Measurements from ENCODE around the gene COL6A5. TPM values are rescaled to one million over a fixed set of nuclear protein-coding genes. Genes with fewer than 3 reads are reported as not detected.

Gene COL6A5
- total RNA-seq, 4 donors from 2014 or later: 0.04 to 0.84 (median 0.05) TPM; not detected in 1

DNA sequence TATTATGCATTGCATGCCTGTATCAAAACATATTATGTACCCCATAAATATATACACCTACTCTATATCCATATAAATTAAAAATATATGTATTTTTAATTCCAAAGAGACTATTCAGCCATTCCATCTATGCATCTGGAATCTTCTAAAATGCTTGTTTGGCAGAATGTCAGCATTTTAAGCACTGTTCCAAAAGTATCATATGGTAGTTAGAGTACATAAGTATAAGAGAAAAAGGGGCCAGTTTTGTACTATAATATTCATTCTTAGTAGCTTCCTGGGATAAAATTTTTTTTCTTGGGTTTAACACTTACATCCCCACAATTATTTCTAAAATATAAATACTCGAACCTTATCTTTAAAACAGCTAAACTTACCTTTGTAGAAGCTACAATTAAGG is 111.1 kb downstream of the COL6A5 start:
- H3K4me3 ChIP-seq (ENCODE audit: low read depth, poor library complexity, severe bottlenecking): no peak overlapping the region
- WGBS, 2 donors: 70 to 76% methylated on average over 1 of the region's 1 CpG
- no peak for DNase-seq (ENCODE audit: low spot score in 2 of 2)
- intact Hi-C loops (cut with DNase I; ENCODE audit: low total_unique reads): no loop called here
- TF ChIP-seq, protein P1, sequence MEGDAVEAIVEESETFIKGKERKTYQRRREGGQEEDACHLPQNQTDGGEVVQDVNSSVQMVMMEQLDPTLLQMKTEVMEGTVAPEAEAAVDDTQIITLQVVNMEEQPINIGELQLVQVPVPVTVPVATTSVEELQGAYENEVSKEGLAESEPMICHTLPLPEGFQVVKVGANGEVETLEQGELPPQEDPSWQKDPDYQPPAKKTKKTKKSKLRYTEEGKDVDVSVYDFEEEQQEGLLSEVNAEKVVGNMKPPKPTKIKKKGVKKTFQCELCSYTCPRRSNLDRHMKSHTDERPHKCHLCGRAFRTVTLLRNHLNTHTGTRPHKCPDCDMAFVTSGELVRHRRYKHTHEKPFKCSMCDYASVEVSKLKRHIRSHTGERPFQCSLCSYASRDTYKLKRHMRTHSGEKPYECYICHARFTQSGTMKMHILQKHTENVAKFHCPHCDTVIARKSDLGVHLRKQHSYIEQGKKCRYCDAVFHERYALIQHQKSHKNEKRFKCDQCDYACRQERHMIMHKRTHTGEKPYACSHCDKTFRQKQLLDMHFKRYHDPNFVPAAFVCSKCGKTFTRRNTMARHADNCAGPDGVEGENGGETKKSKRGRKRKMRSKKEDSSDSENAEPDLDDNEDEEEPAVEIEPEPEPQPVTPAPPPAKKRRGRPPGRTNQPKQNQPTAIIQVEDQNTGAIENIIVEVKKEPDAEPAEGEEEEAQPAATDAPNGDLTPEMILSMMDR (IDR thresholded peaks at IDR 0.05): no peak
- TF ChIP-seq POLR2A (IDR thresholded peaks at IDR 0.05): no peak

DNA sequence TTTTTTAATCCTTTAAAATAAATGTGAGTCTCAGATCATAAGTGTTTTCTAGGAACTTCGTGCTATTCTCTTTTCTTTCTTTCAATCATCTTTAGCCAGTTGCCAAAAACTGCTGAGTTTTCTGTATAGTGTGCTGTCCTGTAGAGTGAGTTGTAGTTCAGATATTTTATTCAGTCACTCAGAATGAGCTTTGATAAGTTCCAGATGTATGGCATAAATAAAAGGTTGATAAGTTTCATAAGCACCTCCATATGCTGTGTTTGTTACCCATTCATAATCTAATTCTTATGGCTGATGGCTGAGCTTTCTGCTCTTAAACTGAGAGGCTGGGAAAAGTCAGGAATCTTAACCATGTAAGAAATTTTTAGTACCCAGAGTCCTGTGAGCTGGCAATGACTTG is 112.2 kb downstream of the COL6A5 start:
- TF ChIP-seq POLR2A (IDR thresholded peaks at IDR 0.05): no peak
- TF ChIP-seq, protein P1 (IDR thresholded peaks at IDR 0.05): no peak
- no peak for DNase-seq (ENCODE audit: low spot score in 2 of 2)
- 26 to 32% methylated on average over 1 of the region's 1 CpG for WGBS, 2 donors
- H3K4me3 ChIP-seq (ENCODE audit: low read depth, poor library complexity, severe bottlenecking): no peak overlapping the region
- intact Hi-C loops (cut with DNase I; ENCODE audit: low total_unique reads): no loop called here

DNA sequence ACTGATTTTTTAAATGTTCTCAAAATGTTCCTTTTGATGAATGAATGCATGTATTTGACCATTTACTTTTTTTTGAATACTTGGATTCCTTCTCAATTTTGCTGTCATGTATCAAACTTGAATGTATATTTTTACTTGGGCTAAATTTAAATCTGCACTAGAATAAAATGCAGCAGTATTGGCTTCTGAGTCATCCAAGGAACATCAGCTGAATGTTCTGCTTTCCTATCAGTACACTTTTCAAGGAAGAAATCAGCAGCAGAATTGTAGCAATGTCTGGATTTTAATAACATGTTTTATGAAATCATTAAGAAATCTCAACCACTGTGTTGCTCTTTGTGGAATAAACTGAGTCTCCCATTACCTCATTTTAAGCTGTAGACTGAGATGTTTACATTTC is 114.5 kb downstream of the COL6A5 start:
- no peak overlapping the region for H3K4me3 ChIP-seq (ENCODE audit: low read depth, poor library complexity, severe bottlenecking)
- intact Hi-C loops (cut with DNase I; ENCODE audit: low total_unique reads): no loop called here
- TF ChIP-seq, protein P1 (IDR thresholded peaks at IDR 0.05): no peak
- no peak for TF ChIP-seq POLR2A (IDR thresholded peaks at IDR 0.05)
- DNase-seq (ENCODE audit: low spot score in 2 of 2): no peak

DNA sequence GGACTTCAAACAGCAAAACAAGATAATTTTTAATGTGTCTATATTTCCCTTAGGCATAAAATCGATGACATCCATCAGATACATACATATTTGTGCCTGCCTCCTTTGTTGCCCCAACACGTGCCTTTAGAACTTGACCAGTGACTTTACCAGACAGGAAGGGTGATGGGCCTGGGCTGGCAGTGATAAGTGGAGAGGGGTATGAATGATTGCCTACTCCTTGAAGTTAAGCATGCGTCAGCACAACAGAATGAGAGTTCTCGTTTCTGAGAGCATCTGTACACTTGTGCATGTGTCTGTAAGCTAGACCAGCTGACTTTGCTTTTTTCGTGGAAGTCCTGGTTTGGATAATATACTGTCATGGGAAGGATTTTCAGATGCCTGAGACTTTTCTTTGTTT is 116.6 kb downstream of the COL6A5 start:
- intact Hi-C loops (cut with DNase I; ENCODE audit: low total_unique reads): no loop called here
- 63 to 69% methylated on average over 5 of the region's 5 CpGs for WGBS, 2 donors
- no peak for DNase-seq (ENCODE audit: low spot score in 2 of 2)
- TF ChIP-seq, protein P1 (IDR thresholded peaks at IDR 0.05): no peak
- TF ChIP-seq POLR2A (IDR thresholded peaks at IDR 0.05): no peak
- no peak overlapping the region for H3K4me3 ChIP-seq (ENCODE audit: low read depth, poor library complexity, severe bottlenecking)

DNA sequence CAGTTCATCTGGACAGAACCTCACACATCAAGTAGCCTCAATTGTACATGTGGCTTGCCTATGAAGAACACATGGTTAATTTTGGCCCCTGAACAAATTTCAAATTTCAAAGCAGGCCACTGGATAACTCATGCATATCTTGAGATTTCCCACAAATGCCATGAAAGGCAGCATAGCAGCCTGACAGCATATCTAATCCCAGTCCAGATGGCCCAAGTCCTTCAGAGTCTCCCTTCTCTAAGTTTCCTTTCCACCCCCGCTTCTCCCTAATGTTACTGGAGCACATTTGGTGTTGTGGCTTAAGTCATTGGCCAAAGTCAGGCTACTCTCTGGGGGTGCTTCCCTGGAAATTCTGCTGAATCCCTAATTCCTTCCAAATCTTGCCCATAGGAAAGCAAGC is 117.7 kb downstream of the COL6A5 start:
- no peak overlapping the region for H3K4me3 ChIP-seq (ENCODE audit: low read depth, poor library complexity, severe bottlenecking)
- no peak for DNase-seq (ENCODE audit: low spot score in 2 of 2)
- TF ChIP-seq POLR2A (IDR thresholded peaks at IDR 0.05): no peak
- TF ChIP-seq, protein P1 (IDR thresholded peaks at IDR 0.05): no peak
- 73 to 96% methylated on average over 1 of the region's 1 CpG for WGBS, 2 donors
- intact Hi-C loops (cut with DNase I; ENCODE audit: low total_unique reads): no loop called here

DNA sequence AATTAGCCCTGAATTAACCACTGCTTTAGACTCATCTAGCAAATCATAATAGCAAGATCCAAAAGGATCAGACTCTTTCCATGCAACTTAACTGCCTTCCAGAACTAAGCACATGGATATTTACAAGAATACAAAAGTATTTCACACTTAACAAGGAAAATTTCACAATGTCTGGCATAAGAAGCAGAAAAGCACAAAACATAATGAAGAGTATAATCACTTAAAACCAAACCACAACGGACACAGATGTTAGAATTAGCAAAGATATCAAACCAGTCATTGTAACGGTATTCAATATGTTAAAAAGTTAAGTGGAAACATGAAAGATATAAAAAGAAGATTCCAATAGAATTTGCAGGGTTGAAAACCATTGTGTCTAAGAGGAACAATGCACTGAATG is 120.0 kb downstream of the COL6A5 start:
- no peak for DNase-seq (ENCODE audit: low spot score in 2 of 2)
- TF ChIP-seq, protein P1 (IDR thresholded peaks at IDR 0.05): no peak
- TF ChIP-seq POLR2A (IDR thresholded peaks at IDR 0.05): no peak
- no peak overlapping the region for H3K4me3 ChIP-seq (ENCODE audit: low read depth, poor library complexity, severe bottlenecking)
- intact Hi-C loops (cut with DNase I; ENCODE audit: low total_unique reads): no loop called here
- 55 to 61% methylated on average over 2 of the region's 2 CpGs for WGBS, 2 donors

Data from lower leg skin (tissue), 4 donors.